Colonic mucosa (tissue), 4 donors: ENCODE data around the gene HNRNPUL1. TPM values are rescaled to one million over a fixed set of nuclear protein-coding genes. Genes with fewer than 3 reads are reported as not detected.

Experiments
- DNase-seq: peaks from one replicate; pipeline ENCODE4 v3.0.0-alpha.2; 2020
- H3K27ac ChIP-seq: fragments of 200-600 bp; one replicate; pipeline ENCODE4 v1.8.0; 2021
- H3K27me3 ChIP-seq: fragments of 200-600 bp; one replicate; pipeline ENCODE4 v1.8.0; 2021
- H3K36me3 ChIP-seq: fragments of 200-600 bp; one replicate; pipeline ENCODE4 v1.8.0; 2021
- H3K4me1 ChIP-seq: fragments of 200-600 bp; one replicate; pipeline ENCODE4 v1.8.0; 2021; ENCODE audit warnings: mild to moderate bottlenecking
- H3K4me3 ChIP-seq: fragments of 200-600 bp; one replicate; pipeline ENCODE4 v1.8.0; 2021
- H3K9ac ChIP-seq, 2 donors: one replicate each; pipeline ENCODE4 v1.7.0; 2013; ENCODE audit warnings: control low read depth in 2 of 2, low read depth in 2 of 2, low read length in 2 of 2
- H3K9me3 ChIP-seq: fragments of 200-600 bp; one replicate; pipeline ENCODE4 v1.8.0; 2021
- CTCF ChIP-seq: fragments of 200-600 bp; IDR thresholded peaks from one replicate; pipeline ENCODE4 v1.8.0; 2022; ENCODE audit warnings: antibody characterized with exemption, mild to moderate bottlenecking
- intact Hi-C: fragments of 100-400 bp; cut with DNase I; formaldehyde crosslinking; loops from one replicate; pipeline ENCODE4 v1.14.1; 2022
- total RNA-seq, 2 donors: library from RNA; stranded (reverse); fragmentation: NEBNext Ultra II Directional in 1 of 2; extraction: Animal tissue kit (Norgen Biotek cat#: 25700) in 1 of 2; gene quantifications; one replicate each; pipeline ENCODE4 v1.2.1, GENCODE V29; 2021
- donor health status: healthy.
- donor health status: DM: no; HTN: no; CAD: no.
- donor health status: DM: no; HTN: no; CAD: no.

The HNRNPUL1 gene
- total RNA-seq, 2 donors from 2014 or later = 179 to 233 TPM

GRCh38 chr19:41319500-41320184 lies 55.5 kb downstream of the HNRNPUL1 start:
- intact Hi-C loops = loop anchor here (10.0 kb wide), 1 partner anchor 115 kb away; the partner anchor contains the start of gene DMAC2
- peaks cover 5% of the 10 kb centered on the region for H3K36me3 ChIP-seq
- H3K4me3 ChIP-seq = no peak overlapping the region

GRCh38 chr19:41320185-41320518 lies 56.0 kb downstream of the HNRNPUL1 start:
- H3K27me3 ChIP-seq = no peaks in the 10 kb centered on the region
- no peak overlapping the region for H3K27ac ChIP-seq
- intact Hi-C loops = loop anchor here (10.0 kb wide), 1 partner anchor 115 kb away; the partner anchor contains the start of gene DMAC2
- H3K4me3 ChIP-seq = no peak overlapping the region
- H3K9me3 ChIP-seq = no peaks in the 10 kb centered on the region
- no peak for TF ChIP-seq CTCF
- no peak for DNase-seq
- H3K4me1 ChIP-seq = peaks cover 10% of the 10 kb centered on the region
- no peak overlapping the region for H3K9ac ChIP-seq
- peaks cover 5% of the 10 kb centered on the region for H3K36me3 ChIP-seq

More at GRCh38 chr19:41319500-41320184, 55.5 kb downstream of the HNRNPUL1 start:
- no peak overlapping the region for H3K9ac ChIP-seq
- H3K27me3 ChIP-seq = no peaks in the 10 kb centered on the region
- peaks cover 6% of the 10 kb centered on the region for H3K4me1 ChIP-seq
- TF ChIP-seq CTCF = no peak
- H3K27ac ChIP-seq = no peak overlapping the region
- no peak for DNase-seq
- H3K9me3 ChIP-seq = no peaks in the 10 kb centered on the region

- Histone ChIP-seq H3K4me3 (no peak overlapping the region), H3K36me3 (peaks cover 5% of the 10 kb centered on the region), H3K4me1 (peaks cover 10% of the 10 kb centered on the region), H3K9me3 (no peaks in the 10 kb centered on the region), H3K27me3 (no peaks in the 10 kb centered on the region), H3K9ac (no peak overlapping the region), H3K27ac (no peak overlapping the region)
- DNase-seq = no peak
- intact Hi-C loops = loop anchor here (10.0 kb wide), 1 partner anchor 114 kb away; the partner anchor contains the start of gene DMAC2
- TF ChIP-seq CTCF = no peak
Observed at GRCh38 chr19:41320568-41320967, 56.4 kb downstream of the HNRNPUL1 start.

GRCh38 chr19:41321204-41321599 lies 57.0 kb downstream of the HNRNPUL1 start:
- Histone ChIP-seq H3K9me3 (no peaks in the 10 kb centered on the region), H3K27me3 (no peaks in the 10 kb centered on the region), H3K4me1 (peaks cover 15% of the 10 kb centered on the region), H3K27ac (peak overlapping the region; percentile 47), H3K4me3 (no peak overlapping the region), H3K9ac (no peak overlapping the region), H3K36me3 (peaks cover 5% of the 10 kb centered on the region)
- DNase-seq = no peak
- no peak for TF ChIP-seq CTCF
- intact Hi-C loops = loop anchor here (10.0 kb wide), 1 partner anchor 114 kb away; the partner anchor contains the start of gene DMAC2

GRCh38 chr19:41321600-41322270 lies 57.6 kb downstream of the HNRNPUL1 start:
- peak; percentile 33 for TF ChIP-seq CTCF
- no peak for DNase-seq
- Histone ChIP-seq H3K4me3 (no peak overlapping the region), H3K9ac (no peak overlapping the region), H3K27ac (peak overlapping the region; percentile 71), H3K36me3 (no peaks in the 10 kb centered on the region), H3K9me3 (no peaks in the 10 kb centered on the region), H3K4me1 (peaks cover 15% of the 10 kb centered on the region), H3K27me3 (no peaks in the 10 kb centered on the region)
- intact Hi-C loops = loop anchor here (10.0 kb wide), 1 partner anchor 113 kb away; the partner anchor contains the start of gene DMAC2
